ENCODE results near the gene ANGPTL2.
"Not testable (repeated sequence)": the region's sequence is repeated elsewhere in the genome, so short reads cannot be mapped to it uniquely, and the experiment has no call there.

Gene ANGPTL2

GRCh38 chr9:127154390-127155191, 32.2 kb upstream of the ANGPTL2 start:
- no peak for DNase-seq

DNA sequence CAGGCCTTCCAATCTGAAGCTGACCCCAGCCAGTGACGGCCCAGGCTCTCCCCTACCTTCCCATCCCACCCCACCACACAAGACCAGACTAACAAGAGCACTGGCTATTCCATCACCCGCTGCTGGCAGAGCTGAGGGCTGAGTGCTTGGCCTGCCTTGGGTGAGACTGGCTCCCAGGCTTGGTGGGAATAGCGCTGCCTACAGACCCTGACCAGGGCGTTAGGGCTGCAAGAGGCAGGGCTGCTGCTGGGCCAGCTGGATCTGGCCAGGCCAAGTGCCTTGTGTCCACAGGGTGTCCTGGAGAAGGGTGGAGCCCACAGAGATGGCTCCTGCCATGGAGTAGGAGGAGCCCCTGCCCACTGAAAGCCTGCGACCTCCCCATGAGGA, 31.6 kb upstream of the ANGPTL2 start:
- DNase-seq = no peak

DNA sequence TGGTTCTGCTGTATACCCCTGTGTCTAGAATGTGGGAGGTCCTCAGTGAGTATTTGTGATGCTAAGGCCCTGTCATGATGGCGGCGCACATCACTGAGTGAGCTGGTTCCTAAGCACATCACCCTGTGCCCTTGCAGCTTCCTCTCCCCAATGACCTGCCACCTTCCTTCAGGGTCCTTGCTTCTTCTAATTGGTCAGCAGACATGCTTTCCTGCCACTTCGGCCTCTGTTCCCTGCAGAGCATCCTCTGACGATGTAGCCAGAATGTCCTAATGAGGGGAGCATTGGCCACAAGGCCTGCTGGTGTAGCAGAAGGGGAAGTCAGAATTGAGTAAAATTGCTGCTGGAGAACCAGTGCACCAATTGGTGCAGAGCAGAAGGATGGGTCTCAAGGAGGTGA, 31.1 kb upstream of the ANGPTL2 start:
- no peak for DNase-seq

DNA sequence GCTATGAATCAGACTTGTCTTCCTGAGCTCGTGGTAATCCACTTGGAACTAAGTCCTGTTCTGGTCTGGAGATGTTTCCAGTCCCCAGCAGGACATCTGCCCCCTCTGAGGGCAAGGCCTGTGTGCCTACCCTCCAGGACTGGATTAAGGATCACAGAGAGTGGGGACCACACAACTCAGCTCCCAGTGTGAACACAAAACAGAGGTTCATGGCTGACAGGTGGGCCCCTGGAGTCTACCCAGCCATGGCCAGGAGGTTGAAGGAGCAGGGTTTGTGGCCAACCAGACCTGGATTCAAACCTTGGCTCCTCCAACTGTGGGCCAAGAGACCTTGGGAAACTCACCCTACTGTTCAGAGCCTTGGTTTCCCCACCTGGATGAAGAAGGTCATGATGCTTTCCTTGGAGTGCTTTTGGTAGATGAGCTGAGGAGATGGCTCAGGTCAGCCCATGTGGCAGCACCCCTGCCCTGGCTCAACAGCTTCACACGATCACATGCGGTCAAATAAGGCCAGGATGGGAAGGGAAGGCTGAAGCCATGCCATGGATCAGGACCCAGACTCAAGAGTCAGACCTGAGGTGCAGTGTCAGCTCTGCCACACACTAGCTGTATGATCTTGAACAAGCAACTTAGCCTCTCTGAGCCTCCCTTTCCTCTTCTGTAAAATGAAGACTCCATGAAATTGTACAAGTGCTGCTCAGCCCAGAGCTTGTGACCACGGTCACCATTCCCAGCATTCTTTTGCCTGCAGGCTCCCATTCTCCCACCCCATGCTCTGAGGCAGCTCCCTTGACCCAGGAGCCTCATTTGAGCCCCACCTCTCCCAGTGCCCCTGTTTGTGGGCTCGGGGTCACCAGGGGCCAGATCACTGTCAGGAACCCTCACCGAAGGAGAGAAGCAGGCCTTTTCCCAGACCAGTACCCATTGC, 27.3 kb upstream of the ANGPTL2 start:
- no peak for DNase-seq

DNA sequence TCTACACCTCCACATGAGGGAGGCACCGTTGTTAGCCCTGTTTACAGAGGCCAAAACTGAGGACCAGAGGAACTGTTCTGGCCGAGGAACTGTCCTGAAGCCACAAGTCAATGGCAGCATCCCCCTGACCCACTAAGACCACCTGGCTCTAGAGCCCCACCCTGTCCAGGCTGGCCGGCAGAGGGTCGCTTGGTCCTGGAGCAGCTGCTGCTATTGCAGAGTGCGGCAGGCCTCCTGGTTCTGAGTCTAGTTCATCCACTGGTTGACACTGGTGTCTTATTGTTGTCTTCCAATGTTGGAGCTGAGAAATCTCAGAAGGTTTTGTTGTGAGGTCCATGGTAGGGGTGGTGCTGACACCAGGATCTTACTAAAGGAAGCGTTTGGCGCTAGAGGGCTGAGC, 26.6 kb upstream of the ANGPTL2 start:
- DNase-seq = no peak

- DNase-seq = no peak
Measured at GRCh38 chr9:127148014-127148413, 25.6 kb upstream of the ANGPTL2 start.

DNA sequence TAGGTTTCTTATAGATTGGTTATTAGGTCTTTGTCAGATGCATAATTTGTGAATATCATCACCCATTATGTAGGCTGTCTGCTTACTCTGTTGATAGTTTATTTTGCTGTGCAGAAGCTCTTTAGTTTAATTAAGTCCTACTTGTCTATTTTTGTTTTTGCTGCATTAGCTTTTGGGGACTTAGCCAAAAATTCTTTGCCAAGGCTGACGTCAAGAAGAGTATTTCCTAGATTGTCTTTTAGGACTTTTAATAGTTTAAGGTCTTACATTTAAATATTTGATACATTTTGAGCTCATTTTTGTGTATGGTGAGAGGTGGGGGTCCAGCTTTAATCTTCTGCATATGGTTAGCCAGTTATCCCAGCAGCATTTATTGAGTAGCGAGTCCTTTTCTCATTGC, 24.8 kb upstream of the ANGPTL2 start:
- no peak for DNase-seq

DNA sequence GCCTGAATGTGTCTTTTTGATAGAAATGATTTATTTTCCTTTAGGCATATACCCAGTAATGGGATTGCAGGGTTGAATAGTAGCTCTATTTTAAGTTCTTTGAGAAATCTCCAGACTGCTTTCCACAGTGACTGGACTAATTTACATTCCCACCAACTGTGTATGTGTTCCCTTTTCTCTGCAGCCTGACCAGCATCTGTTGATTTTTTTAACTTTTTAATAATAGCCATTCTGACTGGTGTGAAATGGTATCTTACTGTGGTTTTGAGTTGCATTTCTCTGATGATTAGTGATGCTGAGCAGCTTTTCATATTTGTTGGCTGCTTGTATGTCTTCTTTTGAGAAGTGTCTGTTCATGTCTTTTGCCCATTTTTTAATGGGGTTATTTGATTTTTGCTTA, 24.4 kb upstream of the ANGPTL2 start:
- not testable (repeated sequence) for DNase-seq

- DNase-seq = no peak
Measured at GRCh38 chr9:127144670-127145445, 22.4 kb upstream of the ANGPTL2 start.

GRCh38 chr9:127143920-127144465, 21.6 kb upstream of the ANGPTL2 start:
- no peak for DNase-seq

- no peak for DNase-seq
Measured at GRCh38 chr9:127142931-127143464, 20.6 kb upstream of the ANGPTL2 start.

GRCh38 chr9:127142291-127142690, 19.9 kb upstream of the ANGPTL2 start:
- no peak for DNase-seq

GRCh38 chr9:127140842-127141675, 18.6 kb upstream of the ANGPTL2 start:
- DNase-seq = no peak

DNA sequence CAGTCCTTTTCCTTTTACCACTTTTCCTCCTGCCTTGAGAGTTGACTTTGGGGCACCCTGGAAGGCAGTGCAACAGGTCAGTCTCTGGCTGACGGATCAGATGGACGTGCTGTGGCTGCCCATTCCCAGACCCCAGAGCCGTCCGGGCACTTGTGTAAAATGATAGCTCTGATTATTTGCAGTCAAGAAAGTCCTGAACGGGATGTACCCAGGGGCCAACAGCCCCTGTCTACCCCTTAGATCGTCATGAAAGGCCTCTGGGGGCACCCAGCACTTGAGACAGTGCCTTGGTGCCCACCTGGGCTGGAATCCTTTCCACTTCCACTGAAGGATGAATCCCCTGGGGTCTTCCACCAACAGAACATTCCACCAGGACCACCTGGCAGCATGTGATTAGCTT, 17.7 kb upstream of the ANGPTL2 start:
- no peak for DNase-seq

GRCh38 chr9:127139775-127140174, 17.3 kb upstream of the ANGPTL2 start:
- no peak for DNase-seq

- DNase-seq = no peak
Measured at GRCh38 chr9:127139071-127139731, 16.8 kb upstream of the ANGPTL2 start.

DNA sequence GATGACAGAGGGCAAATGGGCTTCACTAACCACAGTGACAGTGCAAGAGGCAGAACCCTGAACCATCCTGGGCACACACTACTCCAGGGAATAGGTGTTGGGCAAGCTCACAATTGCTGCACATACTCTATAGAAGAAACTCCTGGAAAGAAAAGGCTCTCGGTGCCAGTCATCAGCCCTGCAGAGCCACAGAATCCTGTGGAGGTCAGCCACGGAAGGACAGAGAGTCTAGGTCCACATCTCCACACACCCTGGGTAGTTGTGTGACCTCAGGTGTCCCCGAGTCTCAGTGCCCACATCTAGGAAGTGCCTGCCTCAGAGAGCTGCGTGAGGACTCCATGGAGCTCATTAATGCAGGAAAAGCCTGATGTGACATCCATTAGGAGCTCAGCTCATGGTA, 16.0 kb upstream of the ANGPTL2 start:
- DNase-seq = no peak

DNA sequence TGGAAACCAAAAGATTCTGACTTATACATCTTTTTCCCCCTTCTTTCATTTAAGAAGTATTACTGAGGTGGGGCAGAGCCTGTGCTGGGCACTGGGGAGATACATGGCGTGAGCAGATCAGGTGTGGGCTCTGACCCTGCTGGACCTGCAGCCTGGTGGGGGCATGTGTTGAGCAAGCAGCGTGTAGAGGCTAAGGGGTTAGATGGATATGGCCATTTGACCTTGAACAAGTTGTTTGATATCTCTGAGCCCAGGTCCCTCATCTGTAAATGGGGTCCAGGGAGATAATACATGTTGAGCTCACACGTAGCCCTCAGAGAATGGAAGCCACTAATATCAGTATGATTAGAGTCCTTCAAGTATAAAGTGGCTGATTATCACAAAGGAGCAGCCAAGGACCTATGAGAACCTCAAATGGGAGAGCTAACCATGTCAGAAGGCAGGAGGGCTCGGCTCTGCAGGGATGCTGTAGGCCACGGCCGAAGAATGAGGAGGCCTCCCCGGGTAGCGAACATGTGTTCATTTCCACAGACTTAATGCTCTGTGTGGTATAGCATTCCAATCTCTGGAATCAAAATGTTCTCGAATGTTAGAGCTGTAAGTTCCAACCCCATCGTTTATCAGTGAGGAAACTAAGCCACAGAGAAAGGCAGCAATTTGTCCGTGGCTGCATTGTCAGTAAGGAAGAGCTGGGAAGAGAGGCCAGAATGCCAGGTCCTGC, 15.4 kb upstream of the ANGPTL2 start:
- no peak for DNase-seq

DNA sequence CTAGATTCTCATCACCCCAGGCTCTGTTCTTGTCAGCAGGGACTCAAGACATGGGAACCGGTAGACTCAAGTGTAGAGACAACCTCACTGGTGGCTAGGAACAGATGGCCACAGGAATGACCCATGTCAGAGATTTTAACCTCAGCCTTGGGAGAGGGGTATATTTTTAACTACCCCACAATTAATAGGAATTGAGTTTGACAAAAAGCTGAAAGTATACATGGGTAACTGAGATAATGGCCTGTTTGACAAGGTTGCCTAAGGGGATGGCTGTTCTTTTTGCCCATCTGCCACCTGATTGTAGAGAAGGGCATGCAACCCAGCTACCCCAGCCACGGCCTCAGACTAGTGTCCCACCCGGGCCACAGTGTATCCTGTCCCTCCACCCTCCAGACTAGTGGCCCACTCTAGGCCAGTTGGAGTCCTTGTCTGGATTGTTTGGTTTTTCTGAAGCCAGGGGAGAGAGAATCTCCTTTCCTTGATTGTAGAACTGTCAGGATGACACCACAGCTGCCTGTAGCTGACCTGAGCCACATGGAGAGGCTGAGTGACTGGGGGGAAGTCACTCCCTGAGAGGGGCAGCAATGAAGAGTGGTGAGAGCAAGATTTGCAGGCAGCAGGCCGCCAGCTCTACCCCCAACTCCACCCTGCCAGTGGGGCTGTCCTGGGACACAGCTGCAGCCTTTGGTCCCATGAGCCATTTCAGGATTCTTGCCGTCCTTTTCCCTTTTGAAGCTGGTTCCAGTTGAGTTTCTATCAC, 14.6 kb upstream of the ANGPTL2 start:
- no peak for DNase-seq

Measured in CD4-positive, alpha-beta T cell treated with Interleukin-10 for 1 hour (primary cell).